Measurements from ENCODE around the gene TNS2. TPM values are rescaled to one million over a fixed set of nuclear protein-coding genes. Genes with fewer than 3 reads are reported as not detected.

The TNS2 gene
- total and polyA plus RNA-seq, 9 of the 15 experiments (the other 6 are each of a cell fraction or from before 2014, with no cell fraction given): 0.28 to 3.1 (median 1.2) TPM; not detected in 1

DNA sequence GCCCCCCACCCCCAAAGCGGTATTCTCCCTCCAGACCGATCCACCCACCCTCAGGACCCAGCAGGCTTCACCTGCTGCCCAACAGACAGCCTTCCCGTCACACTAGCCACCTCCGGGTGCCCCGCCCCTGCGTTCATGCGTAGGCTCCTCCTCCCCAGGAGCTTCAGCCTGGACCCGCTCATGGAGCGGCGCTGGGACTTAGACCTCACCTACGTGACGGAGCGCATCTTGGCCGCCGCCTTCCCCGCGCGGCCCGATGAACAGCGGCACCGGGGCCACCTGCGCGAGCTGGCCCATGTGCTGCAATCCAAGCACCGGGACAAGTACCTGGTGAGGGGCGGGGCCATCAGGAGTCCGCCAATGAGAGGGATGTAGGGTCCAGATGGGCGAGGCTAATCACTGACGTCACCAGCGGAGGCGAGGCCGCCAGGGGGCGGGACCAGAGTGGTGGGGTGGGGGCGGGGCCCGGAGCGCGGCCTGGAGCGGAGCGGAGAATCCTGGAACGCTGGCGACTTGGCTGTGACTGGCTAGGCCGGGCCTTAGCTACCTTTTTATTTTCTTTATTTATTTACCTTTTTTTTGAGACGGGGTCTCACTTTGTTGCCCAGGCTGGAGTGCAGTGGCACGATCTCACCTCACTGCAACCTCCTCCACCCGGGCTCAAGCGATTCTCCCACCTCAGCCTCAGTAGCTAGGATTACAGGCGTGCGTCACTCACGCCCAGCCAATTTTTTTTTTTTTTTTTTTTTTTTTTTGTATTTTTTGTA lies 4.4 kb downstream of the TNS2 start (continued):
- TF ChIP-seq SNRNP70 (optimal IDR thresholded peaks at IDR 0.05; ENCODE audit: low read depth, low read length): no peak
- TF ChIP-seq ZNF696 (CRISPR knock-in tag; conservative IDR thresholded peaks at IDR 0.05): no peak
- TF ChIP-seq, protein P1, sequence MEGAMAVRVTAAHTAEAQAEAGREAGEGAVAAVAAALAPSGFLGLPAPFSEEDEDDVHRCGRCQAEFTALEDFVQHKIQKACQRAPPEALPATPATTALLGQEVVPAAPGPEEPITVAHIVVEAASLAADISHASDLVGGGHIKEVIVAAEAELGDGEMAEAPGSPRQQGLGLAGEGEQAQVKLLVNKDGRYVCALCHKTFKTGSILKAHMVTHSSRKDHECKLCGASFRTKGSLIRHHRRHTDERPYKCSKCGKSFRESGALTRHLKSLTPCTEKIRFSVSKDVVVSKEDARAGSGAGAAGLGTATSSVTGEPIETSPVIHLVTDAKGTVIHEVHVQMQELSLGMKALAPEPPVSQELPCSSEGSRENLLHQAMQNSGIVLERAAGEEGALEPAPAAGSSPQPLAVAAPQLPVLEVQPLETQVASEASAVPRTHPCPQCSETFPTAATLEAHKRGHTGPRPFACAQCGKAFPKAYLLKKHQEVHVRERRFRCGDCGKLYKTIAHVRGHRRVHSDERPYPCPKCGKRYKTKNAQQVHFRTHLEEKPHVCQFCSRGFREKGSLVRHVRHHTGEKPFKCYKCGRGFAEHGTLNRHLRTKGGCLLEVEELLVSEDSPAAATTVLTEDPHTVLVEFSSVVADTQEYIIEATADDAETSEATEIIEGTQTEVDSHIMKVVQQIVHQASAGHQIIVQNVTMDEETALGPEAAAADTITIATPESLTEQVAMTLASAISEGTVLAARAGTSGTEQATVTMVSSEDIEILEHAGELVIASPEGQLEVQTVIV (CRISPR knock-in tag; IDR thresholded peaks at IDR 0.05; ENCODE audit: borderline replicate concordance): no peak
- TF ChIP-seq SMAD1 (IDR thresholded peaks at IDR 0.05; ENCODE audit: low read depth, low read length, partially characterized antibody): no peak
- TF ChIP-seq ELF4 (CRISPR knock-in tag; IDR thresholded peaks at IDR 0.05): no peak
- TF ChIP-seq ARHGAP35 (IDR thresholded peaks at IDR 0.05; ENCODE audit: partially characterized antibody): no peak
- TF ChIP-seq, protein P2, sequence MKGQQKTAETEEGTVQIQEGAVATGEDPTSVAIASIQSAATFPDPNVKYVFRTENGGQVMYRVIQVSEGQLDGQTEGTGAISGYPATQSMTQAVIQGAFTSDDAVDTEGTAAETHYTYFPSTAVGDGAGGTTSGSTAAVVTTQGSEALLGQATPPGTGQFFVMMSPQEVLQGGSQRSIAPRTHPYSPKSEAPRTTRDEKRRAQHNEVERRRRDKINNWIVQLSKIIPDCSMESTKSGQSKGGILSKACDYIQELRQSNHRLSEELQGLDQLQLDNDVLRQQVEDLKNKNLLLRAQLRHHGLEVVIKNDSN (CRISPR knock-in tag; IDR thresholded peaks at IDR 0.05): no peak
- no peak for TF ChIP-seq DMBX1 (CRISPR knock-in tag; IDR thresholded peaks at IDR 0.05; ENCODE audit: borderline replicate concordance)
- no peak for TF ChIP-seq NFYB (IDR thresholded peaks at IDR 0.05; ENCODE audit: extremely low read depth, insufficient read length)
- no peak for TF ChIP-seq SMAD3 (CRISPR knock-in tag; conservative IDR thresholded peaks at IDR 0.05)
- peak; percentile 36 for TF ChIP-seq RBBP5 (IDR thresholded peaks at IDR 0.05; ENCODE audit: borderline replicate concordance, insufficient read depth, low read length, poor library complexity, severe bottlenecking)
- TF ChIP-seq HNRNPUL1 (IDR thresholded peaks at IDR 0.05; ENCODE audit: low read length): no peak
- TF ChIP-seq ETV5 (CRISPR knock-in tag; IDR thresholded peaks at IDR 0.05; ENCODE audit: low read depth): no peak
- TF ChIP-seq HEY1 (CRISPR knock-in tag; IDR thresholded peaks at IDR 0.05; ENCODE audit: borderline replicate concordance): no peak
- TF ChIP-seq BRD4 (IDR thresholded peaks at IDR 0.05): no peak
- TF ChIP-seq NFIC (IDR thresholded peaks at IDR 0.05): no peak
- TF ChIP-seq, protein P3, sequence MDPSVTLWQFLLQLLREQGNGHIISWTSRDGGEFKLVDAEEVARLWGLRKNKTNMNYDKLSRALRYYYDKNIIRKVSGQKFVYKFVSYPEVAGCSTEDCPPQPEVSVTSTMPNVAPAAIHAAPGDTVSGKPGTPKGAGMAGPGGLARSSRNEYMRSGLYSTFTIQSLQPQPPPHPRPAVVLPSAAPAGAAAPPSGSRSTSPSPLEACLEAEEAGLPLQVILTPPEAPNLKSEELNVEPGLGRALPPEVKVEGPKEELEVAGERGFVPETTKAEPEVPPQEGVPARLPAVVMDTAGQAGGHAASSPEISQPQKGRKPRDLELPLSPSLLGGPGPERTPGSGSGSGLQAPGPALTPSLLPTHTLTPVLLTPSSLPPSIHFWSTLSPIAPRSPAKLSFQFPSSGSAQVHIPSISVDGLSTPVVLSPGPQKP (CRISPR knock-in tag; IDR thresholded peaks at IDR 0.05): no peak
- TF ChIP-seq SIN3A (IDR thresholded peaks at IDR 0.05; ENCODE audit: borderline replicate concordance in 2 of 2, control insufficient read depth in 1 of 2, low read depth in 2 of 2, low read length in 2 of 2): 0 out of 4 replicates have a peak, but pooled peaks have one; percentile 17 to 40
- TF ChIP-seq, protein P4, sequence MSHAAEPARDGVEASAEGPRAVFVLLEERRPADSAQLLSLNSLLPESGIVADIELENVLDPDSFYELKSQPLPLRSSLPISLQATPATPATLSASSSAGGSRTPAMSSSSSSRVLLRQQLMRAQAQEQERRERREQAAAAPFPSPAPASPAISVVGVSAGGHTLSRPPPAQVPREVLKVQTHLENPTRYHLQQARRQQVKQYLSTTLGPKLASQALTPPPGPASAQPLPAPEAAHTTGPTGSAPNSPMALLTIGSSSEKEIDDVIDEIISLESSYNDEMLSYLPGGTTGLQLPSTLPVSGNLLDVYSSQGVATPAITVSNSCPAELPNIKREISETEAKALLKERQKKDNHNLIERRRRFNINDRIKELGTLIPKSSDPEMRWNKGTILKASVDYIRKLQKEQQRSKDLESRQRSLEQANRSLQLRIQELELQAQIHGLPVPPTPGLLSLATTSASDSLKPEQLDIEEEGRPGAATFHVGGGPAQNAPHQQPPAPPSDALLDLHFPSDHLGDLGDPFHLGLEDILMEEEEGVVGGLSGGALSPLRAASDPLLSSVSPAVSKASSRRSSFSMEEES (CRISPR knock-in tag; IDR thresholded peaks at IDR 0.05): no peak
- no peak for TF ChIP-seq RBM15 (IDR thresholded peaks at IDR 0.05; ENCODE audit: insufficient read depth, low read length)
- TF ChIP-seq, protein P5, sequence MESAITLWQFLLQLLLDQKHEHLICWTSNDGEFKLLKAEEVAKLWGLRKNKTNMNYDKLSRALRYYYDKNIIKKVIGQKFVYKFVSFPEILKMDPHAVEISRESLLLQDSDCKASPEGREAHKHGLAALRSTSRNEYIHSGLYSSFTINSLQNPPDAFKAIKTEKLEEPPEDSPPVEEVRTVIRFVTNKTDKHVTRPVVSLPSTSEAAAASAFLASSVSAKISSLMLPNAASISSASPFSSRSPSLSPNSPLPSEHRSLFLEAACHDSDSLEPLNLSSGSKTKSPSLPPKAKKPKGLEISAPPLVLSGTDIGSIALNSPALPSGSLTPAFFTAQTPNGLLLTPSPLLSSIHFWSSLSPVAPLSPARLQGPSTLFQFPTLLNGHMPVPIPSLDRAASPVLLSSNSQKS (CRISPR knock-in tag; IDR thresholded peaks at IDR 0.05): no peak
